Panc1 (cell line): ENCODE data around the gene QPCT. TPM values are rescaled to one million over a fixed set of nuclear protein-coding genes. Genes with fewer than 3 reads are reported as not detected.

Experiments
- ATAC-seq: fragments of 200-7000 bp; cut with Tn5 transposase; 2 replicates; pipeline ENCODE4 v1.9.1; 2020; ENCODE audit warnings: mild to moderate bottlenecking, moderate library complexity
- BruUV-seq: library from RNA; stranded (reverse); fragments of 400-500 nt; replicated peaks from 2 replicates; lab custom pipeline; 2021; lab: Mats Ljungman, UMichigan
- CTCF ChIA-PET: fragments of 300-600 bp; sonication (Branson Sonifier 250); formaldehyde crosslinking; loops from one replicate; lab custom pipeline; 2022; ENCODE audit warnings: antibody characterized with exemption; lab: Charles Lee
- POLR2A ChIA-PET: fragments of 300-600 bp; sonication (Branson Sonifier 250); formaldehyde crosslinking; loops from one replicate; lab custom pipeline; 2022; ENCODE audit warnings: antibody characterized with exemption; lab: Charles Lee
- DNase-seq: peaks from one replicate; pipeline ENCODE4 v3.0.0-alpha.2; 2010; ENCODE audit warnings: low read depth, low spot score
- H3K27ac ChIP-seq: 2 replicates; pipeline ENCODE4 v1.5.1; 2011; ENCODE audit warnings: mild to moderate bottlenecking, low read length, inconsistent platforms
- H3K27me3 ChIP-seq: fragments of 200-500 bp; sonication (Bioruptor generic); 2 replicates; pipeline ENCODE4 v1.6.0; 2014; ENCODE audit warnings: low read length, inconsistent platforms; ENCODE audit not compliant: control insufficient read depth, insufficient read depth
- H3K36me3 ChIP-seq: fragments of 200-500 bp; sonication (Bioruptor generic); 2 replicates; pipeline ENCODE4 v1.5.1; 2014; ENCODE audit warnings: inconsistent platforms, mild to moderate bottlenecking, low read length, moderate library complexity; ENCODE audit not compliant: control insufficient read depth, insufficient read depth
- H3K4me1 ChIP-seq: 2 replicates; pipeline ENCODE4 v1.5.1; 2011; ENCODE audit warnings: inconsistent platforms, mild to moderate bottlenecking, low read length, moderate library complexity; ENCODE audit not compliant: control insufficient read depth, insufficient read depth
- H3K4me3 ChIP-seq, 2 experiments: 2 replicates each; pipeline ENCODE4 v1.5.1; 2011 to 2012; ENCODE audit warnings: low read depth in 2 of 2, low read length in 2 of 2, mild to moderate bottlenecking in 2 of 2, inconsistent platforms in 1 of 2, moderate library complexity in 1 of 2
- H3K9me3 ChIP-seq: fragments of 200-500 bp; sonication (Bioruptor generic); 2 replicates; pipeline ENCODE4 v1.5.1; 2014; ENCODE audit warnings: low read depth, mild to moderate bottlenecking, inconsistent platforms, low read length, moderate library complexity; ENCODE audit not compliant: control insufficient read depth, insufficient read depth
- CTCF ChIP-seq: fragments of 450-650 bp; IDR thresholded peaks from 2 replicates; pipeline ENCODE4 v1.5.1; 2017; ENCODE audit warnings: mild to moderate bottlenecking
- POLR2AphosphoS5 ChIP-seq: IDR thresholded peaks from 2 replicates; pipeline ENCODE4 v1.6.1; 2012; ENCODE audit warnings: mild to moderate bottlenecking, low read depth, low read length, moderate library complexity
- SIN3A ChIP-seq: IDR thresholded peaks from 2 replicates; pipeline ENCODE4 v1.6.1; 2012; ENCODE audit warnings: low read depth, mild to moderate bottlenecking, low read length, moderate library complexity, borderline replicate concordance; ENCODE audit not compliant: insufficient read depth
- TCF7L2 ChIP-seq: IDR thresholded peaks from 2 replicates; pipeline ENCODE4 v1.6.1; 2011; ENCODE audit warnings: mild to moderate bottlenecking, low read depth, low read length, inconsistent platforms
- in situ Hi-C: cut with HindIII; loops from 2 replicates; pipeline ENCODE4 v1.10.0; 2016; ENCODE audit warnings: low sequenced_read_pairs, low pct_unique_long_range_greater_than_20kb
- intact Hi-C: fragments of 100-400 bp; cut with micrococcal nuclease; formaldehyde crosslinking; loops from one replicate; pipeline ENCODE4 v1.10.0; 2022; ENCODE audit not compliant: unreplicated experiment
- total RNA-seq: library from RNA; stranded (reverse); gene quantifications from one replicate; pipeline ENCODE4 v1.2.1, GENCODE V29; 2021; ENCODE audit not compliant: unreplicated experiment
- TF ChIP-seq, protein P1 (sequence below), 2 experiments: IDR thresholded peaks; 2 replicates each; pipeline ENCODE4 v1.6.1; 2011 to 2012; ENCODE audit warnings: low read depth in 2 of 2, control low read depth in 1 of 2, low read length in 1 of 2, mild to moderate bottlenecking in 1 of 2, moderate library complexity in 1 of 2; ENCODE audit not compliant: insufficient read depth in 1 of 2

QPCT gene
- total RNA-seq, 1 experiment from 2014 or later = 2.3 TPM

- POLR2A ChIA-PET = no interaction called here
- ATAC-seq = no peak
- no TSS peak for BruUV-seq
Measured at GRCh38 chr2:37372000-37372399, 27.6 kb downstream of the QPCT start.

GRCh38 chr2:37375741-37376288 is 31.4 kb downstream of the QPCT start:
- intact Hi-C loops (no loop called here), in situ Hi-C loops (no loop called here)
- Histone ChIP-seq H3K27ac (no peak overlapping the region), H3K27me3 (peaks cover 8% of the 10 kb centered on the region; the same call in 1 of the 2 replicates), H3K4me3 (no peak overlapping the region), H3K9me3 (no peaks in the 10 kb centered on the region), H3K4me1 (no peaks in the 10 kb centered on the region), H3K36me3 (no peaks in the 10 kb centered on the region)
- DNase-seq (no peak), ATAC-seq (no peak)
- POLR2A ChIA-PET = no interaction called here
- no TSS peak for BruUV-seq
- CTCF ChIA-PET = no interaction called here
- TF ChIP-seq POLR2AphosphoS5 (no peak), SIN3A (no peak), TCF7L2 (no peak), CTCF (no peak)
- TF ChIP-seq, protein P1, sequence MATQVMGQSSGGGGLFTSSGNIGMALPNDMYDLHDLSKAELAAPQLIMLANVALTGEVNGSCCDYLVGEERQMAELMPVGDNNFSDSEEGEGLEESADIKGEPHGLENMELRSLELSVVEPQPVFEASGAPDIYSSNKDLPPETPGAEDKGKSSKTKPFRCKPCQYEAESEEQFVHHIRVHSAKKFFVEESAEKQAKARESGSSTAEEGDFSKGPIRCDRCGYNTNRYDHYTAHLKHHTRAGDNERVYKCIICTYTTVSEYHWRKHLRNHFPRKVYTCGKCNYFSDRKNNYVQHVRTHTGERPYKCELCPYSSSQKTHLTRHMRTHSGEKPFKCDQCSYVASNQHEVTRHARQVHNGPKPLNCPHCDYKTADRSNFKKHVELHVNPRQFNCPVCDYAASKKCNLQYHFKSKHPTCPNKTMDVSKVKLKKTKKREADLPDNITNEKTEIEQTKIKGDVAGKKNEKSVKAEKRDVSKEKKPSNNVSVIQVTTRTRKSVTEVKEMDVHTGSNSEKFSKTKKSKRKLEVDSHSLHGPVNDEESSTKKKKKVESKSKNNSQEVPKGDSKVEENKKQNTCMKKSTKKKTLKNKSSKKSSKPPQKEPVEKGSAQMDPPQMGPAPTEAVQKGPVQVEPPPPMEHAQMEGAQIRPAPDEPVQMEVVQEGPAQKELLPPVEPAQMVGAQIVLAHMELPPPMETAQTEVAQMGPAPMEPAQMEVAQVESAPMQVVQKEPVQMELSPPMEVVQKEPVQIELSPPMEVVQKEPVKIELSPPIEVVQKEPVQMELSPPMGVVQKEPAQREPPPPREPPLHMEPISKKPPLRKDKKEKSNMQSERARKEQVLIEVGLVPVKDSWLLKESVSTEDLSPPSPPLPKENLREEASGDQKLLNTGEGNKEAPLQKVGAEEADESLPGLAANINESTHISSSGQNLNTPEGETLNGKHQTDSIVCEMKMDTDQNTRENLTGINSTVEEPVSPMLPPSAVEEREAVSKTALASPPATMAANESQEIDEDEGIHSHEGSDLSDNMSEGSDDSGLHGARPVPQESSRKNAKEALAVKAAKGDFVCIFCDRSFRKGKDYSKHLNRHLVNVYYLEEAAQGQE (IDR thresholded peaks at IDR 0.05; ENCODE audit: insufficient read depth in 1 of 2, low read depth in 2 of 2, low read length in 1 of 2) = no peak

More at GRCh38 chr2:37372000-37372399, 27.6 kb downstream of the QPCT start:
- H3K36me3 ChIP-seq = no peaks in the 10 kb centered on the region
- H3K9me3 ChIP-seq = no peaks in the 10 kb centered on the region
- peaks cover 8% of the 10 kb centered on the region; the same call in 1 of the 2 replicates for H3K27me3 ChIP-seq
- in situ Hi-C loops = no loop called here
- CTCF ChIA-PET = no interaction called here
- intact Hi-C loops = no loop called here
- H3K27ac ChIP-seq = no peak overlapping the region
- H3K4me3 ChIP-seq = no peak overlapping the region
- no peak for DNase-seq
- TF ChIP-seq SIN3A (no peak), POLR2AphosphoS5 (no peak), CTCF (no peak), TCF7L2 (no peak)
- TF ChIP-seq, protein P1 (IDR thresholded peaks at IDR 0.05; ENCODE audit: insufficient read depth in 1 of 2, low read depth in 2 of 2, low read length in 1 of 2) = no peak
- H3K4me1 ChIP-seq = no peaks in the 10 kb centered on the region
